ENCODE results near the gene IPO11.

The IPO11 gene

DNA sequence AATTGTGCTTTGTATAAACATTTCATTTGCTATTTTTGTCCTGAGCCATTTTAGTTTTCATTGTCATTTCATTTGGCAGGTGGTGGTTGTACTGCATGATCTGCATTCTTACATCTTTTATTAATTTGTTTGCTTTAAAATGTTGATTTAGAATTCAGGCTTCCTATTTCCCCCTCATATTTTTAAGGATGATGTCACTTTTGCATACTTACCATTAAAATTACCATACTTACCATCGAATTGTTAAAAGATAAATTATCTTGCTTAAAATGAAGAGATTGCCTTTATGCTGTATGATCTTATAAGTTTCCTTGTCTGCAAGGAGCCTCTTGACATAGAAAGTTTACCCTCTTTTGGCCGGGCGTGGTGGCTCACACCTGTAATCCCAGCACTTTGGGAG is 40.0 kb upstream of the IPO11 start:
- Histone ChIP-seq H3K4me3 (ENCODE audit: low read length, poor library complexity, severe bottlenecking) (no peak overlapping the region), H3K9me3 (ENCODE audit: insufficient read depth, low read depth, low read length) (no peaks in the 10 kb centered on the region), H3K4me2 (ENCODE audit: low read depth, low read length, poor library complexity, severe bottlenecking) (no peak overlapping the region), H3F3A (ENCODE audit: low read depth) (no peaks in the 10 kb centered on the region), H2AFZ (ENCODE audit: low read length) (no peak overlapping the region), H3K27me3 (ENCODE audit: insufficient read depth, low read length, poor library complexity, severe bottlenecking) (no peaks in the 10 kb centered on the region), H3K9me2 (replicated peaks; ENCODE audit: low read depth, low read length) (no peaks in the 10 kb centered on the region), H4K20me1 (ENCODE audit: insufficient read depth, low read length, poor library complexity, severe bottlenecking) (no peaks in the 10 kb centered on the region), H3K4me1 (ENCODE audit: insufficient read depth, low read length, poor library complexity, severe bottlenecking) (no peaks in the 10 kb centered on the region), H3K79me2 (ENCODE audit: insufficient read depth, low read length) (no peaks in the 10 kb centered on the region), H3K36me3 (ENCODE audit: insufficient read depth, low read length) (peaks cover 64% of the 10 kb centered on the region), H3K9ac (ENCODE audit: low read depth, low read length, poor library complexity, severe bottlenecking) (no peak overlapping the region)
- TF ChIP-seq EZH2phosphoT487 (IDR thresholded peaks at IDR 0.05; ENCODE audit: borderline replicate concordance) = no peak
- no peak for TF ChIP-seq CTCF (conservative IDR thresholded peaks at IDR 0.05; ENCODE audit: low read length)

GRCh38 chr5:62373382-62373781 is 39.2 kb upstream of the IPO11 start:
- no peaks in the 10 kb centered on the region for H3K4me1 ChIP-seq (ENCODE audit: insufficient read depth, low read length, poor library complexity, severe bottlenecking)
- TF ChIP-seq EZH2phosphoT487 (IDR thresholded peaks at IDR 0.05; ENCODE audit: borderline replicate concordance) (no peak), CTCF (conservative IDR thresholded peaks at IDR 0.05; ENCODE audit: low read length) (no peak)

DNA sequence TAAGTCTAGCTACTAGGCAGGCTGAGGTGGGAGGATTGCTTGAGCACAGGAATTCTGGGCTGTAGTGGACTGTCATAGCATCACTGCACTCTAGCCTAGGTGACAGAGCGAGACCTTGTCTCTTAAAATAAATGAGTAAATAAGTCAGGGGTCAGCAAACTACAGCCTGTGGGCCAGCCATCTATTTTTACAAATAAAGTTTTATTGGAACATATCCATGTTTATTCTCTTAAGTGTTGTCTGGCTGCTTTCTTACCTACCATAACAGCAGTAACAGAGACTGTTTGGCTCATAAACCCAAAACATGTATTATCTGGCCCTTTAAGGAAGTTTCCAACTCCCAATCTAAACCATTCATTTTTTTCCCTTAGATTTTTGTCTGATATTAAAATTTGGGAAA is 38.5 kb upstream of the IPO11 start:
- Histone ChIP-seq H3K9me2 (replicated peaks; ENCODE audit: low read depth, low read length) (no peaks in the 10 kb centered on the region), H3K27me3 (ENCODE audit: insufficient read depth, low read length, poor library complexity, severe bottlenecking) (no peaks in the 10 kb centered on the region), H3F3A (ENCODE audit: low read depth) (no peaks in the 10 kb centered on the region), H3K4me1 (ENCODE audit: insufficient read depth, low read length, poor library complexity, severe bottlenecking) (no peaks in the 10 kb centered on the region), H3K4me2 (ENCODE audit: low read depth, low read length, poor library complexity, severe bottlenecking) (no peak overlapping the region), H3K9ac (ENCODE audit: low read depth, low read length, poor library complexity, severe bottlenecking) (no peak overlapping the region), H2AFZ (ENCODE audit: low read length) (no peak overlapping the region), H3K79me2 (ENCODE audit: insufficient read depth, low read length) (no peaks in the 10 kb centered on the region), H3K4me3 (ENCODE audit: low read length, poor library complexity, severe bottlenecking) (no peak overlapping the region), H3K36me3 (ENCODE audit: insufficient read depth, low read length) (peaks cover 70% of the 10 kb centered on the region), H4K20me1 (ENCODE audit: insufficient read depth, low read length, poor library complexity, severe bottlenecking) (no peaks in the 10 kb centered on the region), H3K9me3 (ENCODE audit: insufficient read depth, low read depth, low read length) (no peaks in the 10 kb centered on the region)
- no peak for TF ChIP-seq EZH2phosphoT487 (IDR thresholded peaks at IDR 0.05; ENCODE audit: borderline replicate concordance)

More at GRCh38 chr5:62373382-62373781, 39.2 kb upstream of the IPO11 start:
- no peaks in the 10 kb centered on the region for H3K79me2 ChIP-seq (ENCODE audit: insufficient read depth, low read length)
- H3F3A ChIP-seq (ENCODE audit: low read depth) = no peaks in the 10 kb centered on the region
- H3K9me3 ChIP-seq (ENCODE audit: insufficient read depth, low read depth, low read length) = no peaks in the 10 kb centered on the region
- H2AFZ ChIP-seq (ENCODE audit: low read length) = no peak overlapping the region
- no peaks in the 10 kb centered on the region for H3K9me2 ChIP-seq (replicated peaks; ENCODE audit: low read depth, low read length)
- no peaks in the 10 kb centered on the region for H4K20me1 ChIP-seq (ENCODE audit: insufficient read depth, low read length, poor library complexity, severe bottlenecking)
- H3K9ac ChIP-seq (ENCODE audit: low read depth, low read length, poor library complexity, severe bottlenecking) = no peak overlapping the region
- H3K4me3 ChIP-seq (ENCODE audit: low read length, poor library complexity, severe bottlenecking) = no peak overlapping the region
- no peak overlapping the region for H3K4me2 ChIP-seq (ENCODE audit: low read depth, low read length, poor library complexity, severe bottlenecking)
- peaks cover 70% of the 10 kb centered on the region for H3K36me3 ChIP-seq (ENCODE audit: insufficient read depth, low read length)
- H3K27me3 ChIP-seq (ENCODE audit: insufficient read depth, low read length, poor library complexity, severe bottlenecking) = no peaks in the 10 kb centered on the region

DNA sequence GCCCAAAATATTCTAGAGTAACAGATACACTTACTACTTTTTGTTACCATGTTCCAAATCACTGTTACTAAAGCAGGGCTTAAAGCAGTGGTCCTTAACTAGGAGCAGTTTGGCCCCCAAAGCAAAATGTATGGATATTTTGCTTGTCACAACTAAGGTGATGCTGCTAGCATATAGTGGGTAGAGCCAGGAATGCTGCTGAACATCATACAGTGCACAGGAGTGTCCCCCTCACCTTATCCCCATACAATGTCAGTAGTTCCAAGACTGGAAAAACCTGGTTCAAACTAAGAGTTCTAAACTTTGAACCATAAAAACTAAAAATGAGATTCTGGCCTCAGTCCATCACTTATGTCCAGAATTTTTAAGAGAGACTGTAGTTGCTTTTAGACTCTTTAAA is 36.9 kb upstream of the IPO11 start:
- Histone ChIP-seq H3K4me3 (ENCODE audit: low read length, poor library complexity, severe bottlenecking) (no peak overlapping the region), H2AFZ (ENCODE audit: low read length) (no peak overlapping the region), H3K4me1 (ENCODE audit: insufficient read depth, low read length, poor library complexity, severe bottlenecking) (no peaks in the 10 kb centered on the region), H3K79me2 (ENCODE audit: insufficient read depth, low read length) (no peaks in the 10 kb centered on the region), H3K9me2 (replicated peaks; ENCODE audit: low read depth, low read length) (no peaks in the 10 kb centered on the region), H3K36me3 (ENCODE audit: insufficient read depth, low read length) (peaks cover 75% of the 10 kb centered on the region), H3K9ac (ENCODE audit: low read depth, low read length, poor library complexity, severe bottlenecking) (no peak overlapping the region), H4K20me1 (ENCODE audit: insufficient read depth, low read length, poor library complexity, severe bottlenecking) (no peaks in the 10 kb centered on the region), H3F3A (ENCODE audit: low read depth) (no peaks in the 10 kb centered on the region), H3K27me3 (ENCODE audit: insufficient read depth, low read length, poor library complexity, severe bottlenecking) (no peaks in the 10 kb centered on the region), H3K4me2 (ENCODE audit: low read depth, low read length, poor library complexity, severe bottlenecking) (no peak overlapping the region), H3K9me3 (ENCODE audit: insufficient read depth, low read depth, low read length) (no peaks in the 10 kb centered on the region)
- TF ChIP-seq EZH2phosphoT487 (IDR thresholded peaks at IDR 0.05; ENCODE audit: borderline replicate concordance) (no peak), CTCF (conservative IDR thresholded peaks at IDR 0.05; ENCODE audit: low read length) (no peak)

Measured in Loucy (cell line).